PFSK-1 (cell line): ENCODE data around the gene SIMC1.
"Not testable (repeated sequence)": the region's sequence is repeated elsewhere in the genome, so short reads cannot be mapped to it uniquely, and the experiment has no call there.

ENCODE experiments used
- POLR2AphosphoS5 ChIP-seq: IDR thresholded peaks from 2 replicates; pipeline ENCODE4 v1.6.1; 2012; ENCODE audit warnings: low read depth, mild to moderate bottlenecking, control low read depth, low read length, moderate library complexity
- SIN3A ChIP-seq: IDR thresholded peaks from 2 replicates; pipeline ENCODE4 v1.6.1; 2012; ENCODE audit warnings: mild to moderate bottlenecking, low read length, moderate library complexity, borderline replicate concordance; ENCODE audit not compliant: insufficient read depth
- TAF1 ChIP-seq: IDR thresholded peaks from 2 replicates; pipeline ENCODE4 v1.6.1; 2012; ENCODE audit warnings: low read length, control low read depth, borderline replicate concordance; ENCODE audit not compliant: insufficient read depth
- TF ChIP-seq, protein P1 (sequence below), 2 experiments: IDR thresholded peaks; 2 replicates each; pipeline versions ENCODE4 v1.6.1 to v1.8.0; 2011 to 2012; ENCODE audit warnings: low read depth in 2 of 2, low read length in 2 of 2, control low read depth in 1 of 2, inconsistent platforms in 1 of 2, mild to moderate bottlenecking in 1 of 2, moderate library complexity in 1 of 2; ENCODE audit not compliant: insufficient read depth in 1 of 2

DNA sequence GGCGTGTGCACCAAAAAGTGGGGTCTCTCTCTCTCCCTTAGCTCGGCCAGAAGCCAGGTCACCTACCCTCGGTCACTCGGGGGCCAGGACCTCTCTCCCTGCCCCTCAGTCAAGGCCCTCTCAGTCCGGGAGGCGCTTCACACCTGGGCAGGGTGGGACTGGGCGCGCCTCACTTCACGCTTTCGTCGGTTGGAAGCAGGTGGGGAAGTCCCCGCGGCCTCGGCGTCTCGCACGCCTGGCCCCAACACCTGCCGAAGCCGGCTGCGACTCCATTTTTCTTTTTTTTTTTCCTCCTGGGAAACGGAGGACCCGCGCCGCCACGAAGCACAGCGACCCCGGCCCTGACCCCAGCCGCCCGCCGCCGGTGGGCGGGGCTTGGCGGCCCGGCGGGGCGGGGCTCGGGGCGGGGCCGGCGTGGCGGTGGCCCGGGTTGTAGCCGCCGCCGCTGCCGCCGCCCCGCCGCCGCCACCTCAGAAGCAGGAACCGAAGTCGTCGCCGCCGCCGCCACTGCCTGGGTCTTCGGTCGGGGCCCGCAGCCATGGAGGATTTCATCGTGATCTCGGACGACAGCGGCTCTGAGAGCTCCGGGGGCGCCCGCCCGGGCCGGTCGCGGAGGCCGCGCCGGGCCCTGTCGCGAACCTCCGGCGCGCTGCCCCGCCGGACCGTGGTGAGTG lies at the start of gene SIMC1:
- TF ChIP-seq TAF1, POLR2AphosphoS5, SIN3A: not testable (repeated sequence)
- TF ChIP-seq, protein P1, sequence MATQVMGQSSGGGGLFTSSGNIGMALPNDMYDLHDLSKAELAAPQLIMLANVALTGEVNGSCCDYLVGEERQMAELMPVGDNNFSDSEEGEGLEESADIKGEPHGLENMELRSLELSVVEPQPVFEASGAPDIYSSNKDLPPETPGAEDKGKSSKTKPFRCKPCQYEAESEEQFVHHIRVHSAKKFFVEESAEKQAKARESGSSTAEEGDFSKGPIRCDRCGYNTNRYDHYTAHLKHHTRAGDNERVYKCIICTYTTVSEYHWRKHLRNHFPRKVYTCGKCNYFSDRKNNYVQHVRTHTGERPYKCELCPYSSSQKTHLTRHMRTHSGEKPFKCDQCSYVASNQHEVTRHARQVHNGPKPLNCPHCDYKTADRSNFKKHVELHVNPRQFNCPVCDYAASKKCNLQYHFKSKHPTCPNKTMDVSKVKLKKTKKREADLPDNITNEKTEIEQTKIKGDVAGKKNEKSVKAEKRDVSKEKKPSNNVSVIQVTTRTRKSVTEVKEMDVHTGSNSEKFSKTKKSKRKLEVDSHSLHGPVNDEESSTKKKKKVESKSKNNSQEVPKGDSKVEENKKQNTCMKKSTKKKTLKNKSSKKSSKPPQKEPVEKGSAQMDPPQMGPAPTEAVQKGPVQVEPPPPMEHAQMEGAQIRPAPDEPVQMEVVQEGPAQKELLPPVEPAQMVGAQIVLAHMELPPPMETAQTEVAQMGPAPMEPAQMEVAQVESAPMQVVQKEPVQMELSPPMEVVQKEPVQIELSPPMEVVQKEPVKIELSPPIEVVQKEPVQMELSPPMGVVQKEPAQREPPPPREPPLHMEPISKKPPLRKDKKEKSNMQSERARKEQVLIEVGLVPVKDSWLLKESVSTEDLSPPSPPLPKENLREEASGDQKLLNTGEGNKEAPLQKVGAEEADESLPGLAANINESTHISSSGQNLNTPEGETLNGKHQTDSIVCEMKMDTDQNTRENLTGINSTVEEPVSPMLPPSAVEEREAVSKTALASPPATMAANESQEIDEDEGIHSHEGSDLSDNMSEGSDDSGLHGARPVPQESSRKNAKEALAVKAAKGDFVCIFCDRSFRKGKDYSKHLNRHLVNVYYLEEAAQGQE (IDR thresholded peaks at IDR 0.05; ENCODE audit: insufficient read depth in 1 of 2, low read depth in 2 of 2, low read length in 2 of 2) = not testable (repeated sequence)
